Ishikawa (cell line): ENCODE data around the gene CADM2.

Source experiments
- EGR1 ChIP-seq: IDR thresholded peaks from 2 replicates; pipeline ENCODE4 v1.6.1; 2012
- EP300 ChIP-seq: IDR thresholded peaks from 2 replicates; pipeline ENCODE4 v1.6.1; 2012; ENCODE audit warnings: borderline replicate concordance
- TAF1 ChIP-seq: IDR thresholded peaks from 2 replicates; pipeline ENCODE4 v1.6.1; 2012; ENCODE audit warnings: low read depth, mild to moderate bottlenecking
- YY1 ChIP-seq: IDR thresholded peaks from 2 replicates; pipeline ENCODE4 v1.6.1; 2012; ENCODE audit warnings: low read depth
- TF ChIP-seq, protein P1 (sequence below): IDR thresholded peaks from 2 replicates; pipeline ENCODE4 v1.6.1; 2012; ENCODE audit warnings: low read depth, mild to moderate bottlenecking

DNA sequence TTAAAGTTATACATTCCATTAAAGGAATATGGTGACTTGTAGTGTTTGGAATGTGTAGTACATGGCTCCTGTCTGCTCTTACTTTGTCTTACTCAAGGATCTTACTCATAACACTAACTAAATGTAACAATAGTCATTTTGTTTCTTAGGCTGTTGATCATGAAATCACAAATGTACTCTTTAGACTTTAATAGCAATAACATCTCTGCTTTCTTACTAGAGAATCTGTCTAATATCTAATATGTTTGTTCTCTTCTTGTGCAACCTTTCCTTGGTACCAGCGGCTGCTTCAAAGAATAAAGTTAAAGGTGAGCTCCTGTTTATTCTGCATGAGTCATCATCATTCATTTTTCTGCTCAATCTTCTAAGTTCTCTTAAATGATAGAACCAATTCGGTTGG lies 767.5 kb downstream of the CADM2 start:
- TF ChIP-seq TAF1 (no peak), YY1 (no peak), EP300 (no peak), EGR1 (no peak)
- TF ChIP-seq, protein P1, sequence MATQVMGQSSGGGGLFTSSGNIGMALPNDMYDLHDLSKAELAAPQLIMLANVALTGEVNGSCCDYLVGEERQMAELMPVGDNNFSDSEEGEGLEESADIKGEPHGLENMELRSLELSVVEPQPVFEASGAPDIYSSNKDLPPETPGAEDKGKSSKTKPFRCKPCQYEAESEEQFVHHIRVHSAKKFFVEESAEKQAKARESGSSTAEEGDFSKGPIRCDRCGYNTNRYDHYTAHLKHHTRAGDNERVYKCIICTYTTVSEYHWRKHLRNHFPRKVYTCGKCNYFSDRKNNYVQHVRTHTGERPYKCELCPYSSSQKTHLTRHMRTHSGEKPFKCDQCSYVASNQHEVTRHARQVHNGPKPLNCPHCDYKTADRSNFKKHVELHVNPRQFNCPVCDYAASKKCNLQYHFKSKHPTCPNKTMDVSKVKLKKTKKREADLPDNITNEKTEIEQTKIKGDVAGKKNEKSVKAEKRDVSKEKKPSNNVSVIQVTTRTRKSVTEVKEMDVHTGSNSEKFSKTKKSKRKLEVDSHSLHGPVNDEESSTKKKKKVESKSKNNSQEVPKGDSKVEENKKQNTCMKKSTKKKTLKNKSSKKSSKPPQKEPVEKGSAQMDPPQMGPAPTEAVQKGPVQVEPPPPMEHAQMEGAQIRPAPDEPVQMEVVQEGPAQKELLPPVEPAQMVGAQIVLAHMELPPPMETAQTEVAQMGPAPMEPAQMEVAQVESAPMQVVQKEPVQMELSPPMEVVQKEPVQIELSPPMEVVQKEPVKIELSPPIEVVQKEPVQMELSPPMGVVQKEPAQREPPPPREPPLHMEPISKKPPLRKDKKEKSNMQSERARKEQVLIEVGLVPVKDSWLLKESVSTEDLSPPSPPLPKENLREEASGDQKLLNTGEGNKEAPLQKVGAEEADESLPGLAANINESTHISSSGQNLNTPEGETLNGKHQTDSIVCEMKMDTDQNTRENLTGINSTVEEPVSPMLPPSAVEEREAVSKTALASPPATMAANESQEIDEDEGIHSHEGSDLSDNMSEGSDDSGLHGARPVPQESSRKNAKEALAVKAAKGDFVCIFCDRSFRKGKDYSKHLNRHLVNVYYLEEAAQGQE = no peak
